Measurements from ENCODE around the gene ACACB.
"Not testable (repeated sequence)": the region's sequence is repeated elsewhere in the genome, so short reads cannot be mapped to it uniquely, and the experiment has no call there.

ACACB gene

GRCh38 chr12:109144224-109144623 lies 27.8 kb downstream of the ACACB start:
- DNase-seq: no peak

- DNase-seq: not testable (repeated sequence)
Measured at GRCh38 chr12:109147126-109147525, 30.7 kb downstream of the ACACB start.

- no peak for DNase-seq
Measured at GRCh38 chr12:109147954-109148353, 31.6 kb downstream of the ACACB start.

DNA sequence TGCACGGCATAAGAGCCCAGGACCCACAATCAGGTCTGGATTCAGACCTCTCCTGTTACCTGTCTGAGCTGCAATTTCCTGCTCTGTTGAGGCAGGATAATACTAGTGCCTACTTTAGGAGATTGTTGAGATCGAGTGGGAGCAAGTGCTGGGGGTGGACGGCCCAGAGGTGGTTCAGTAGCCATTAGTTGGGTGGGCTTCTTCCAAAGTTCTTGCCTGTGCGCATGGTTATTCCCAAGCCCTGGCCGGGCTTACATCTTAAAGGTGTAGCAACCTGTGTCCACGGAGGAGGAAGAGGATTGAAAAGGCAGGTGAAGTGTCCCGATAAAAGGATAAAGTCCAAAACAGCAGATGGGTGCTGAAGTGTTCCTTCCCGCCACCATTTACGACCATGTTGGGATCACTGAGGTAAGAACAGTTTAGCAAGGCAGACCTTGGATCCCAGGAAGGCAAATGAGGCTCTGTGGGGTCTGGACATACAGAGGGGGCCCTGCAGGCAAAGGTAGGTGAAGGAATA lies 33.8 kb downstream of the ACACB start:
- no peak for DNase-seq

DNA sequence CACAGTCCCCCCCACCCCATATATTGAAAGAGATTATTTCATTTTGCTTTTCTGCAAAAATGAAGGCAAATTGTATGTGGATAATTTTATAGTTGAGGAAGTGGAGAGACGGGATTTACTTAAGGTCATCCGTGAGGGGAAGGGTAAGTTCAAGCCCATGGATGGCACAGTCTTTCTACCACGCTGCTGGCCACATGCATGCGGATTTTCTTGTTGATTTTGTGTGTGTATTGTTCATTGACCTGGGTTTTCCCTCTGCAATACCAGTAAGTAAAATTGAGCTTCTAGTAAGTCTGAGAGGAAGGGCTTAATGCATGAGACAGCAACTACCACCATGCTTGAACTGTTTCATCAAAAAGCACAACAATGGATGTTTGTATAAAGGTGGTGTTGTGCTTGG lies 35.1 kb downstream of the ACACB start:
- DNase-seq: no peak

DNA sequence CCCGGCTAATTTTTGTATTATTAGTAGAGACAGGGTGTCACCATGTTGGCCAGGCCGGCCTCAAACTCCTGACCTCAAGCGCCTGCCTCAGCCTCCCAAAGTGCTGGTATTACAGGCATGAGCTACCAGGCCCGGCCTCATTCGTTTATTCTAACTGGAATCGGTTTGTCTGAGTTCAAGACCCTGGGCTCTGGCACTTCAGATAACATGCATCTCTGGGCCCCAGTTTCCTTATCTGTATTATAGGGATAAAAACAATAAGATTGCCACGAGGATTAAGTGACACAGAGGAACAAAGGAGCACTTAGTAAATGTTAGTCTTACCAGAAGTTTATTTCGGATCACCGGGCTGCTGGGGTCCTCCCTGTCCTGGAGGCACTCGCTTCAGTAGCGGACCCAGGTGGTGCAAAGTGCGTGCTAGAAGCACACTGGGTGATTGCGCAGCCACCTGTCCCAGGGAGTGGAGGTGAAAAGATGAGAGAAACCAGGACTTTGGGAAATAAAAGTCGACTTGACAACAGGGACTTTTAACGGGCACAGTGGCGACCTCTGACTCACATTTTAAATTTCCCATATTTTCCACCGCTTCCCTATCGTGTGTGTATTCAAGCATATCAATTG lies 37.5 kb downstream of the ACACB start:
- peak; percentile 59 for DNase-seq

- peak; percentile 91 for DNase-seq
Measured at GRCh38 chr12:109154451-109155438, 38.4 kb downstream of the ACACB start.

DNA sequence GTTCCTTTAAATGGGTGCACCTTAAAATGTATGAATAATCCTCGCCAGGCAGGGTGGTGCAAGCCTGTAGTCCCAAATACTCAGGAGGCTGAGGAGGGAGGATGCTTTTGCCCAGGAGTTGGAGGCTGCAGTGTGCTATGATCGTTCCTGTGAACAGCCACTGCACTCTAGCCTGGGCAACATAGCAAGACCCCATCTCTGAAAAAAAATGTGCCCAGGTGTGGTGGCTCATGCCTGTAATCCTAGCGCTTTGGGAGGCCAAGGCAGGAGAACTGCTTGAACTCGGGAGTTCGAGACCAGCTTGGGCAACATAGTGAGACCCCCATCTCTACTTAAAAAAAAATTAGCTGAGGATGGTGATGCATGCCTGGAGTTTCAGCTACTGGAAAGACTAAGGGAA lies 39.6 kb downstream of the ACACB start:
- DNase-seq: no peak

DNA sequence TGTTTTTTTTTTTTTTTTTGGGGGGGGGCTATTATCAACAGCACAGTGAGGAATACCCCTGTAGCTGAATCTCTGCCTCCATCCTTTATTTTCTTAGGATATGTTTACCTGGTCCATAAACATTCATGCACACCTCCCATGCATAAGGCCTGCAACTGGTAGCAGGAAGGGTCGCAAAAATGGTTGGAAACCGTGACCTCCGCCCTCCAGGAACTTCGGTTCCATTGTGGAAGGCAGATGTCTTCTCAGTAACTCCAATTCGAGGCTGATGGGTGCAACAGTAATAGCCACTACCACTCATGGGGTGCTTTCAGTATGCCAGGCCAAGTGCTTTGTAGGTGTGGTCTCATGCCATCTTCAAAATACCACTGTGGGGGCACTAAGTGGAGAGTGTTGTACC lies 40.2 kb downstream of the ACACB start:
- no peak for DNase-seq

DNA sequence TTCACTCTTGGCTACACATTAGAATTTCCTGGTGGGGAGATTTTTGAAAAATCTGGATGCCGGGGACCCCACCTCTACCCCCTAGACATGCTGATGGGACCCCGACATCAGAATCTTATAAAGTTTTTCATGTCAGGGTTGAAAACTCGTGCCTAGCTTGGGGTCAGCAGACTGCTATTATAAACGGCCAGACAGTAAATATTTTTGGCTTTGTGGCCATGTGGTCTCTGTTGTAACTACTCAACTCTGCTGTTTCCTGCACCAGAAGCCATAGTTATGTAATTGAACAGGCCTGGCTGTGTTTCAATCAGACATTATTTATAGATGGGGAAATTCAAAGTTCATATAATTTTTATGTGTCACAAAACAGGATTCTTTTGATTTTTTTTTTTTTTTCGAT lies 41.6 kb downstream of the ACACB start:
- DNase-seq: no peak

DNA sequence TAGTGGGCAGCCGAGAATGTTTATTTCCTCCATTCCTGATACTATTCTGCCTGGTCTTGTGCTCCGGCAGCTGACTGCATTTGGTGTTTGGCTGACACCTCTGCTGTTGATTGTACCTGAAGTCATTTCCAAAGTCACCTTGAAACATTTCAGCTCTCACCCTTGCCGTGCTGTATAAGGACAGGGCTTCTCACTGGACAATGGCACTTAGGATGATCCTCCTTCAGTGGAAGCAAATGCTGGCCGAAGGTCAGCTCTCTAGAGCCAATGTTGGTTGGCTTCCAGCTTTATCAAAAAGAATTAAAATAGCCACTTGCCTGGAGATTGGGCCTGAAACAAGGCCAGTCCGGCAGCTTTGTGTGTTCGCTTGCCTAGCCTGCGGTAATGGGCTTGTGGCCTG lies 44.0 kb downstream of the ACACB start:
- no peak for DNase-seq

DNA sequence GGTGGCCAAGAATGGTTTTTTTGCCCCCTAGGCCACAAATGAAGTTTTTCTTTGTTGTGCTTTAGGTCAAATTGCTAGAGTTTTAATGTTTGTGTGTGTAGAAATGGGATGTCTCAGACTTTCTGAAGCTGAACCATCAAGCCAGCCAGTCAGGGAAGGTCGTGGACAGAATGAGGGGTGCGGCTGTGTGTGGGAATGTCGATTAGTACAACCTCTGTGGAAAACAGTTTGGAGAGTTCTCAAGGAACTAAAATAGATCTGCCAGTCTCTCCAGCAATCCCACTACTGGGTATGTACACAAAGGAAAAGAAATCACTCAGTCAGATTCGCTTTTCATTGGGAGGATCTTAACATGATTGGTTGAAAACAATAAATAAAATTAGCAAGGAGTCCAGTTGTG lies 44.5 kb downstream of the ACACB start:
- DNase-seq: no peak

GRCh38 chr12:109162551-109162950 lies 46.2 kb downstream of the ACACB start:
- DNase-seq: no peak

DNA sequence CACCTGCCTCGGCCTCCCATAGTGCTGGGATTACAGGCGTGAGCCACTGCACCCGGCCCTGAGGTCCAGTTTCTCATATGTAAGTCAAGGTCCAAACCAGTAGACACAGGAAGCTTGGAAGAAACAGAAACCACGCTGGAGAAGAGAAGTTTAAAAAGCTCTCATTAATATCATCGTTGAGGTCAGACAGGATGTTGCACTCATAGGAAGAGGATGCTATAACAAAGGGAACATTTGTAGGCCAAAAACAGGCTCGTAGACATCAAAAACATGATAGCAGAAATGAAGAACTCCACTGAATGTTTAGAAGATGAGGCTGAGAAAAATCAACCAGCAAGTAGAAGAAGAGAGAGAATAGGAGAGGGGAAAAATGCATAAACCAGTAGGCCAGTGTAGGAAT lies 46.8 kb downstream of the ACACB start:
- DNase-seq: no peak

- no peak for DNase-seq
Measured at GRCh38 chr12:109165599-109165998, 49.2 kb downstream of the ACACB start.

DNA sequence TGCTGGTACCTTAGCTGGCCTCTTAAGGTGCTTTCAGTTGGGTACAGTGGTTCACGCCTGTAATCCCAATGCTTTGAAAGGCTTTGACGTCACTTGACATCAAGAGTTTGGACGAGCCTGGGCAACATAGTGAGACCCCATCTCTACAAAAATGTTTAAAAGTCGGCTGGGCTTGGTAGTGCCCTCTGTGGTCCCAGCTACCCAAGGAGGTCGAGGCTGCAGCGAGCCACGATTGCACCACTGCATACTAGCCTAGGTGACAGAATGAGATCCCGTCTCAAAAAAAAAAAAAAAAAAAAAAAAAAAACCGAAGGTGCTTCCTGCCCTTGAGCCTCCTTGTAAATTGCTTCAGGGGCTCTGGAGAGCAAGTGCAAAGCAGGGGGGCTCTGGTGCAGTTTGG lies 50.0 kb downstream of the ACACB start:
- no peak for DNase-seq

DNA sequence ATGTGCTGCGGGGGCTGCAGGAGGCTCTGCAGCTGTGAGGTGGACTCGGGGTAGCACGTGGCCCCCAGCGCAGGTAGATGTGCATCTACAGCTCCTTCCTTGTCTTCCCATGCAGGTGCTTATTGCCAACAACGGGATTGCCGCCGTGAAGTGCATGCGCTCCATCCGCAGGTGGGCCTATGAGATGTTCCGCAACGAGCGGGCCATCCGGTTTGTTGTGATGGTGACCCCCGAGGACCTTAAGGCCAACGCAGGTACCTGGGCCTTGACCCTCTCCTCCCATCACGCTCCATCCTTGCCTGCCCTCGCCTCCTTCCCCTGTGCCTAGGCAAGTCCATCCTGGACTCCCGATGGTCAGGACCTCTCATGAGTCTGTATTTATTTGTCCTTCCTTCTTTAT lies 51.4 kb downstream of the ACACB start:
- DNase-seq: no peak

DNA sequence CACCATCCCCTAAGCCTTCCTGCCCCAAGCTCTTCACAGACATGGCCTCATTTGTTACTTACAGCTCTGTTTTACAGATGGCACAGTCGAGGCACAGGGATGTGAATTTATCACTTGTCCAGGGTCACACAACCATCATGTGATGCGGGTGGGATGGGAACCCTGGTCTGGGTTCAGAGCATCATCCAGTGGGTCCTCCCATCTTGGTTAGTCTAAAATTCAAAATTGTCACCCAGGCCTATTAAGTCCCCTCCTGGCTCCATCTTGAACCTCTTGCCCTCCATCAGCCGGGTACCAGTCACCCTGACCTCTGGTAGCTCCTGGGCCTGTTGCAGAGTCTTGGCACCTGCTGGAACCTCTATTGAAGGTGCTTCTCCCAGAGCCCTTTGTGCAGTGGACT lies 52.9 kb downstream of the ACACB start:
- no peak for DNase-seq

DNA sequence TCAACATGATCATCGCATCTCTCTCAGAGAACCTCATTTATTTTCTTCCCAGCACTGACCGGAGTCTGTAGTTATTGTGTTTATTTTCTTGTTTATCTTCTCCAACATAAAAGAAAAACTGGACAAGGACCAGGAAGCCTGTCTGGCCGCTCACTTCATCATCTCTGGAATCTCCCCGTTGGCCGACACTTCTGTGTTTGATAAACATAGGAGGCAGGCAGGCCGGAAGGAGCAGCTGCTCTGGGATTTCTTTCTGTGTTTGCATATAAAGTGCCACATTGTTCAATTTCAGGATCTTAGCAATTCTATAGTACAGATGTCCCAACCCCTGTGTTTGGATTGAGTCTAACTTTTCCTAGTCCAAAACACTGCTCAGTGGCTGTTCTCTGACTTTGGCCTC lies 53.3 kb downstream of the ACACB start:
- DNase-seq: no peak

DNA sequence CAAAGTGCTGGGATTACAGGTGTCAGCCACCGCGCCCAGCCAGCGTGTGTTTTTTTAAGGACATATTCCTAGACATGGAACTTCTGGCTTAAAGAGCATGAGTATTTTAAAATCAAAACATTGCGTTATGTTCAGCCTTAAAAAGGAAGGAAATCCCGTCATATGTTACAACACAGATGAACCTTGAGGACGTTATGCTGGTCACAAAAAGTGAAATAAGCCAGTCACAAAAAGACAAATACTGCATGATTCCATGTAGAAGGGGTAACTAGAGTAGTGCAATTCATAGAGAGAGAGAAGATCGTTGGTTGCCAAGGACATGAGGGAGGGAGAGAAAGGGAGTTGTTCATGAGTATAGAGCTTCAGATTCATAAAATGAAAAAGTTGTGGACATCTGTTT lies 53.9 kb downstream of the ACACB start:
- DNase-seq: no peak

DNA sequence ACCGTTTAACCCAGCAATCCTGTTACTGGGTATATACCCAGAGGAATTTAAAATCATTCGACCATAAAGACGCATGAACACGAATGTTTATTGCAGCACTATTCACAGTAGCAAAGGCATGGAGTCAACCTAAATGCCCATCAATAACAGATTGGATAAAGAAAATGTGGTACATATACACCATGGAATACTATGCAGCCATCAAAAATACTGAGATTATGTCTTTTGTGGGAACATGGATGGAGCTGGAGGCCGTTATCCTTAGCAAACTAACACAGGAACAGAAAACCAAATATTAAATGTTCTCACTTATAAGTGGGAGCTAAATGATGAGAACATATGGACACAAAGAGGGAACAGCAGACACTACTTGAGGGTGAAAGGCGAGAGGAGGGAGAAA lies 56.4 kb downstream of the ACACB start:
- not testable (repeated sequence) for DNase-seq

GRCh38 chr12:109173443-109174240 lies 57.3 kb downstream of the ACACB start:
- no peak for DNase-seq

GRCh38 chr12:109174468-109174867 lies 58.1 kb downstream of the ACACB start:
- no peak for DNase-seq

Measured in NCI-H146 (cell line).